GM12878 (cell line): ENCODE data around the gene GALNTL6. TPM values are rescaled to one million over a fixed set of nuclear protein-coding genes. Genes with fewer than 3 reads are reported as not detected.

Experiments
- ATAC-seq: fragments of 200-7000 bp; cut with Tn5 transposase; 3 replicates; pipeline ENCODE4 v1.9.1; 2020; ENCODE audit warnings: mild to moderate bottlenecking, moderate library complexity
- BruUV-seq: library from RNA; stranded (reverse); fragments of 400-500 nt; replicated peaks from 2 replicates; lab custom pipeline; 2021; lab: Mats Ljungman, UMichigan
- CTCF ChIA-PET: fragments of 300-600 bp; sonication (Branson Sonifier 250); formaldehyde crosslinking; extraction: SDS; loops from one replicate; lab custom pipeline; 2021; ENCODE audit warnings: inconsistent platforms; lab: Yijun Ruan, JAX
- POLR2A ChIA-PET: fragments of 350-600 bp; formaldehyde crosslinking; extraction: SDS; loops from one replicate; lab custom pipeline; 2021; ENCODE audit warnings: inconsistent platforms; lab: Charles Lee
- RAD21 ChIA-PET: fragments of 300-600 bp; sonication (Branson Sonifier 250); formaldehyde crosslinking; loops from one replicate; lab custom pipeline; 2023; ENCODE audit warnings: antibody characterized with exemption; ENCODE audit not compliant: unreplicated experiment; lab: Charles Lee
- SMC1A ChIA-PET: fragments of 300-600 bp; sonication (Branson Sonifier 250); formaldehyde crosslinking; loops from one replicate; lab custom pipeline; 2023; ENCODE audit not compliant: unreplicated experiment, uncharacterized antibody; lab: Charles Lee
- DNase-seq: peaks from one replicate; pipeline ENCODE4 v3.0.0-alpha.2; 2011; ENCODE audit warnings: low read depth, low spot score
- FAIRE-seq: peaks from 3 replicates; lab custom pipeline; 2011; peaks lifted over from hg19 to GRCh38; lab: Jason Lieb, UNC
- H2AFZ ChIP-seq: 2 replicates; pipeline ENCODE4 v1.6.0; 2011; ENCODE audit warnings: low read depth, low read length, control low read depth; ENCODE audit not compliant: control insufficient read depth
- H3K27ac ChIP-seq: 2 replicates; pipeline ENCODE4 v1.5.1; 2011; ENCODE audit warnings: control low read depth; ENCODE audit not compliant: control insufficient read depth, insufficient read depth
- H3K27me3 ChIP-seq, 2 experiments: replicated peaks in 1 of 2; 2 replicates each; pipeline versions ENCODE4 v1.6.0 to v1.6.1; 2011; ENCODE audit warnings: low read length in 1 of 2; ENCODE audit not compliant: control insufficient read depth in 2 of 2, insufficient read depth in 2 of 2
- H3K36me3 ChIP-seq, 2 experiments: 2 replicates each; pipeline ENCODE4 v1.5.1; 2011; ENCODE audit warnings: low read length in 1 of 2; ENCODE audit not compliant: control insufficient read depth in 2 of 2, insufficient read depth in 2 of 2
- H3K4me1 ChIP-seq: 2 replicates; pipeline ENCODE4 v1.6.1; 2011; ENCODE audit warnings: mild to moderate bottlenecking, low read length, moderate library complexity, mixed read lengths; ENCODE audit not compliant: control insufficient read depth, insufficient read depth
- H3K4me2 ChIP-seq: 2 replicates; pipeline ENCODE4 v1.6.0; 2011; ENCODE audit warnings: control low read depth; ENCODE audit not compliant: control insufficient read depth, insufficient read depth
- H3K4me3 ChIP-seq: fragments of 200-600 bp; sonication (generic); 2 replicates; pipeline ENCODE4 v1.5.1; 2016
- H3K79me2 ChIP-seq: 2 replicates; pipeline ENCODE4 v1.6.0; 2011; ENCODE audit warnings: low read length; ENCODE audit not compliant: control insufficient read depth, insufficient read depth
- H3K9ac ChIP-seq: 2 replicates; pipeline ENCODE4 v1.8.0; 2011; ENCODE audit warnings: low read length, control low read depth, mixed read lengths; ENCODE audit not compliant: control insufficient read depth, insufficient read depth
- H3K9me3 ChIP-seq: replicated peaks from 3 replicates; pipeline ENCODE4 v1.5.1; 2011; ENCODE audit warnings: mild to moderate bottlenecking, low read length; ENCODE audit not compliant: control insufficient read depth, insufficient read depth
- H4K20me1 ChIP-seq: 2 replicates; pipeline ENCODE4 v1.6.0; 2011; ENCODE audit not compliant: control insufficient read depth, insufficient read depth
- ASH2L ChIP-seq: fragments of 300-600, 200-600 bp; sonication (generic); IDR thresholded peaks from 2 replicates; pipeline ENCODE4 v1.6.1; 2017; ENCODE audit warnings: low read depth, mild to moderate bottlenecking, borderline replicate concordance
- ATF7 ChIP-seq: fragments of 450-650 bp; IDR thresholded peaks from 2 replicates; pipeline ENCODE4 v1.6.1; 2016; ENCODE audit warnings: low read depth, mild to moderate bottlenecking
- CREB1 ChIP-seq: IDR thresholded peaks from 2 replicates; pipeline ENCODE4 v1.6.1; 2012; ENCODE audit warnings: low read depth, mild to moderate bottlenecking, inconsistent platforms
- HSF1 ChIP-seq: fragments of 150-350 bp; IDR thresholded peaks from 2 replicates; pipeline ENCODE4 v1.6.1; 2014; ENCODE audit warnings: mild to moderate bottlenecking, low read depth, low read length
- LARP7 ChIP-seq: fragments of 450-650 bp; IDR thresholded peaks from 2 replicates; pipeline ENCODE4 v1.6.1; 2017; ENCODE audit warnings: mild to moderate bottlenecking
- MAX ChIP-seq: IDR thresholded peaks from 2 replicates; pipeline ENCODE4 v1.6.1; 2012; ENCODE audit warnings: low read depth, low read length, improper control_type of control experiment
- MTA3 ChIP-seq: IDR thresholded peaks from 2 replicates; pipeline ENCODE4 v1.6.1; 2012; ENCODE audit warnings: low read length, inconsistent platforms, borderline replicate concordance
- POLR2A ChIP-seq: IDR thresholded peaks from 2 replicates; pipeline ENCODE4 v1.6.1; 2011; ENCODE audit warnings: low read depth, mild to moderate bottlenecking, low read length
- RELB ChIP-seq: fragments of 450-650 bp; IDR thresholded peaks from 2 replicates; pipeline ENCODE4 v1.6.1; 2017; ENCODE audit warnings: low read depth, mild to moderate bottlenecking, moderate library complexity
- STAT3 ChIP-seq: IDR thresholded peaks from 2 replicates; pipeline ENCODE4 v1.6.1; 2011; ENCODE audit warnings: low read depth, low read length, improper control_type of control experiment
- TBL1XR1 ChIP-seq: IDR thresholded peaks from 2 replicates; pipeline ENCODE4 v1.6.1; 2012; ENCODE audit warnings: low read depth, low read length, improper control_type of control experiment
- ZSCAN29 ChIP-seq: fragments of 450-650 bp; IDR thresholded peaks from 2 replicates; pipeline ENCODE4 v1.6.1; 2017; ENCODE audit warnings: mild to moderate bottlenecking, moderate library complexity
- WGBS: methylation state at CpG from one replicate; pipeline ENCODE4 v1.1.6; 2016; ENCODE audit warnings: low lambda C conversion rate; ENCODE audit not compliant: insufficient replicate concordance, insufficient coverage; ENCODE audit errors: missing lambda C conversion rate; 5-methylcytosine and 5-hydroxymethylcytosine counted together
- in situ Hi-C: fragments of 300-500 bp; cut with MboI; formaldehyde crosslinking; loops from 9 replicates; pipeline ENCODE4 v1.14.3; 2018; ENCODE audit warnings: mixed read lengths
- intact Hi-C: fragments of 100-400 bp; cut with micrococcal nuclease; formaldehyde crosslinking; loops from one replicate; pipeline ENCODE4 v1.14.2; 2022; ENCODE audit not compliant: unreplicated experiment
- polyA plus RNA-seq, 11 experiments: library from polyadenylated mRNA; depleted of rRNA in 4 of 11; unstranded in 6 of 11; stranded (reverse) in 5 of 11; fragments of >200 nt; fragmentation: Nextera tagmentation in 4 of 11; fragmentation: Illumina TruSeq in 1 of 11; extraction: Ambion mirVana in 4 of 11; extraction: Trizol in 1 of 11; gene quantifications; 1 replicate in 1 of 11; 2 replicates in 10 of 11; pipeline versions ENCODE4 v1.2.1 to v1.2.3, GENCODE V29; 2011 to 2016; ENCODE audit warnings: inconsistent platforms in 2 of 11, missing spikeins in 2 of 11, low read depth in 1 of 11
- total RNA-seq, 4 experiments: library from RNA; depleted of rRNA in 3 of 4; stranded (reverse); fragments of >200 nt in 3 of 4; fragmentation: Illumina TruSeq in 1 of 4; extraction: Trizol in 1 of 4; gene quantifications; 2 replicates each; pipeline versions ENCODE4 v1.2.1 to v1.2.3, GENCODE V29; 2013 to 2021

GALNTL6 gene
- total and polyA plus RNA-seq, 10 of the 15 experiments (the other 5 are each of a cell fraction or from before 2014, with no cell fraction given), result 0.01 to 0.29 TPM; not detected in 8

- no peak for TF ChIP-seq ATF7
Measured at GRCh38 chr4:171924746-171925376, 111.7 kb downstream of the GALNTL6 start (continued).

GRCh38 chr4:171928336-171928735, 115.1 kb downstream of the GALNTL6 start:
- intact Hi-C loops, result no loop called here
- ChIA-PET POLR2A (no interaction called here), RAD21 (no interaction called here), CTCF (no interaction called here), SMC1A (no interaction called here)
- Histone ChIP-seq H3K36me3 (no peaks in the 10 kb centered on the region), H3K79me2 (no peaks in the 10 kb centered on the region), H4K20me1 (no peaks in the 10 kb centered on the region), H3K9me3 (no peaks in the 10 kb centered on the region), H3K4me2 (no peak overlapping the region), H3K9ac (no peak overlapping the region), H3K27me3 (no peaks in the 10 kb centered on the region), H2AFZ (no peak overlapping the region), H3K27ac (no peak overlapping the region), H3K4me3 (no peak overlapping the region), H3K4me1 (no peaks in the 10 kb centered on the region)
- ATAC-seq, result no peak
- 10% methylated on average over 4 of the region's 4 CpGs for WGBS
- in situ Hi-C loops, result no loop called here
- no peak for TF ChIP-seq STAT3
- TF ChIP-seq ASH2L, result no peak
- no peak for TF ChIP-seq MAX
- no peak for TF ChIP-seq TBL1XR1
- DNase-seq, result no peak
- no TSS peak for BruUV-seq
- FAIRE-seq, result no peak

- intact Hi-C loops, result no loop called here
- WGBS, result 39% methylated on average over 11 of the region's 11 CpGs
Measured at GRCh38 chr4:171929477-171929876, 116.3 kb downstream of the GALNTL6 start.

More at GRCh38 chr4:171929477-171929876, 116.3 kb downstream of the GALNTL6 start:
- no peaks in the 10 kb centered on the region for H3K36me3 ChIP-seq
- H3K27me3 ChIP-seq, result no peaks in the 10 kb centered on the region
- no peaks in the 10 kb centered on the region for H3K9me3 ChIP-seq
- H4K20me1 ChIP-seq, result no peaks in the 10 kb centered on the region
- DNase-seq, result no peak
- RAD21 ChIA-PET, result no interaction called here
- H3K4me3 ChIP-seq, result no peak overlapping the region
- no peak overlapping the region for H3K4me2 ChIP-seq
- in situ Hi-C loops, result no loop called here
- no peak overlapping the region for H3K27ac ChIP-seq
- POLR2A ChIA-PET, result no interaction called here
- TF ChIP-seq HSF1 (no peak), POLR2A (no peak), MTA3 (no peak), RELB (no peak), CREB1 (no peak), ZSCAN29 (no peak), LARP7 (no peak)
- FAIRE-seq, result no peak
- SMC1A ChIA-PET, result no interaction called here
- CTCF ChIA-PET, result no interaction called here
- no TSS peak for BruUV-seq
- no peak overlapping the region for H3K9ac ChIP-seq
- H2AFZ ChIP-seq, result no peak overlapping the region
- H3K79me2 ChIP-seq, result no peaks in the 10 kb centered on the region
- ATAC-seq, result no peak
- no peaks in the 10 kb centered on the region for H3K4me1 ChIP-seq
